ENCODE results near the gene ESRRA. TPM values are rescaled to one million over a fixed set of nuclear protein-coding genes. Genes with fewer than 3 reads are reported as not detected.
"Not testable (repeated sequence)": the region's sequence is repeated elsewhere in the genome, so short reads cannot be mapped to it uniquely, and the experiment has no call there.

The ESRRA gene
- total RNA-seq, 2 experiments from 2014 or later = 32.8 to 35.6 TPM

DNA sequence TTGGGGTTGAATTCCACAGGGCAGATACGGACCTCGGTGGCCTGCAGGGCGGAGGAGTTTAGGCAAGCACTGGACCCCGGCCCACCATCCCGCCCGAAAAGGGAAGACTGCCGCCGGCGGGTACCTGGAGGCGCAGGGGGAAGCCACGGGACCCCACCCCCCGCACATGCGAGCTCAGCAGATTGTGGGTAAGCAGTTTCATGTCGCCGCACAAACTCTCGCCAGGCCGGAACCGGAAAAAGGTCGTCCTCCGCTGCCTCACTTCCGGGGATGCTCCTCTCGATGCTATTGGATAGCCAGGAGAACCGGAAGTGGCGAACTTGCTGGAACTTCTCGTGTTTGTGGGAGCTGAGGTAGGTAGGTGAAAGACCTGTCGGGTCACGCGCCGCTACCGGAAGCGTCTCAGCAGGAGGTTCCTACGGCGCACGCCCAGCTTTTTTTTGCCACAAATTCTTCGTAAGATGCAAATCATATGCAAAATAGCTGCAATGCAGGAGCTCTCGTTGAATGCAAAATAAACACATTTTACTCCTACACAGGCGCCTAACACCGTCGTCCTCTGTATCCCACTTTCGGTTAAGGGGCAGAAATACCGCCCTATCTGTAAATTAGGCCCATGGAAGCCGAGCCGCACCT, 12.1 kb downstream of the ESRRA start, which contains the start of gene TRMT112:
Gene TRMT112, minus strand, starts transcription at position 235 of the 636 bp plus-strand sequence. Its CDS starts 33 bp downstream, at position 202.
- CTCF ChIA-PET = interaction anchor here (0.6 to 5.3 kb wide), 24 partner anchors 10 to 562 kb away, joined by 3 to 97 read pairs (median 6); partner anchors contain the start of genes CATSPERZ, CCDC88B, ESRRA and FERMT3
- intact Hi-C loops (cut with micrococcal nuclease) = loop anchor here (1.0 to 10.0 kb wide), 6 partner anchors 12 to 457 kb away; partner anchors contain the start of genes CCDC88B, ESRRA, FKBP2 and SF1
- Mint-ChIP-seq H3K27me3 (no peaks in the 10 kb centered on the region), H3K4me3 (peak within 1 kb of the TSS; percentile 92), H3K36me3 (peaks cover 35% of the 10 kb centered on the region), H3K4me1 (ENCODE audit: low read depth) (peaks cover 35% of the 10 kb centered on the region), H3K27ac (peak within 1 kb of the TSS; percentile 99), H3K9me3 (no peaks in the 10 kb centered on the region)
- POLR2A ChIA-PET = interaction anchor here (0.6 to 2.8 kb wide), 20 partner anchors 10 to 132 kb away, joined by 3 to 24 read pairs (median 5); partner anchors contain the start of genes BAD, CCDC88B, ESRRA and FERMT3
- peak; percentile 98 for DNase-seq

GRCh38 chr11:64317961-64318765, 12.8 kb downstream of the ESRRA start, which contains the start of gene PRDX5:
Gene PRDX5 (plus strand): TSS chr11:64318121. CDS start chr11:64318216, 95 bp downstream.
- intact Hi-C loops (cut with micrococcal nuclease) = loop anchor here (1.0 to 10.0 kb wide), 6 partner anchors 13 to 457 kb away; partner anchors contain the start of genes CCDC88B, ESRRA, FKBP2 and SF1
- peaks cover 28% of the 10 kb centered on the region for H3K4me1 Mint-ChIP-seq (ENCODE audit: low read depth)
- H3K27ac Mint-ChIP-seq = peak within 1 kb of the TSS; percentile 99
- H3K9me3 Mint-ChIP-seq = no peaks in the 10 kb centered on the region
- peaks cover 34% of the 10 kb centered on the region for H3K36me3 Mint-ChIP-seq
- peak within 1 kb of the TSS; percentile 92 for H3K4me3 Mint-ChIP-seq
- peak; percentile 97 for DNase-seq
- POLR2A ChIA-PET = interaction anchor here (0.6 to 2.8 kb wide), 22 partner anchors 11 to 133 kb away, joined by 3 to 24 read pairs (median 5); partner anchors contain the start of genes BAD, CCDC88B, ESRRA and FERMT3
- H3K27me3 Mint-ChIP-seq = no peaks in the 10 kb centered on the region
- CTCF ChIA-PET = interaction anchor here (0.6 to 5.3 kb wide), 23 partner anchors 9 to 425 kb away, joined by 3 to 97 read pairs (median 7); partner anchors contain the start of genes CATSPERZ, CCDC88B, ESRRA and FERMT3

DNA sequence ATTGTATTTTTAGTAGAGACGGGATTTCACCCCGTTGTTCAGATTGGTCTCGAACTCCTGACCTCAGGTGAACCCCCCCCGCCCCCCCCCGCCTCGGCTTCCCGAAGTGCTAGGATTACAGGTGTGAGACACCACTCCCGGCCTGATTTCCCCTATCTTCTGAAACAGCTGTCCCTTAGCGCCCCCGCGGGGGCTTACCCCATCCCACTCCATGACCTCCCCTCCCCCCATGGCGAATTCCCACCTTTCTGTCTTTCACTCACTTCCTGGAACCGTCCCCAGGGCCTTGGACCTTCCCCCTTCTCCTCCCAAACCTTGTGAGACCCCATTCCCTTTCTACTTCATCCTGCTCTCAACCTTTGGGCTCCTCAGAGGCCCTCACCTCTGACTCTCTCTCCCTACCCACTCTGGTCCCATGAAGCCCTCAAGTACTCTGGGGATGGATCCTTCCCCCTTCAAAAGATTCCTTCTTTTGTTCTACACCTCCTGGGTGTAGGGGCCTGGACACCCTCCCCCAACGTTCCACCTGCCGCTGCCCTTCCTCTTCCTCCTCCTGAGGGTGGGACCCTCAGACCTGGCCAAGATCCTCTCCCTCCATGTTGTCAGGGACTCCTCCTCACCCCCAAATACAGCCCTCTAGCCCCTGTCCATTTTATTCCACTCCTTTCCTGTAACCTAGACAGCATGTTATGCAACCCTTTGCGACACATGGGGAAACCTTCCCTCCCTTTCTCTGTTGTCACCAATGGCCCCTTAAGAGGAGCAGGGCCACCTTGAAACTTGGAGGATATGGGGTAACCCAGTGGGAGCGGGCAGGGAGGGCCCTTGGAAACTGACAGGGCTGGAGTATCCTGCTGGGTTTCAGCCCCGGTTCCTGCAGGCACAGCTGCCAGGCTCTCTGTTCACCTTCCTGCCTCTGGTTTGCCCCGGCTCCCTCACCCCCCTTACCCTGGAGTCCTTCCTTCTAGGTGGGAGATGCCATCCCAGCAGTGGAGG, 13.7 kb downstream of the ESRRA start:
- intact Hi-C loops (cut with micrococcal nuclease) = loop anchor here (10.0 kb wide), 1 partner anchor 456 kb away; the partner anchor contains the start of gene SF1
- DNase-seq = no peak
- peak overlapping the region; percentile 99 for H3K27ac Mint-ChIP-seq
- H3K4me3 Mint-ChIP-seq = peak overlapping the region; percentile 92
- no peaks in the 10 kb centered on the region for H3K9me3 Mint-ChIP-seq
- POLR2A ChIA-PET = interaction anchor here (0.8 to 2.8 kb wide), 2 partner anchors 14 to 113 kb away, joined by 3 to 24 read pairs; partner anchors contain the start of genes ESRRA and FERMT3
- no peaks in the 10 kb centered on the region for H3K27me3 Mint-ChIP-seq
- H3K4me1 Mint-ChIP-seq (ENCODE audit: low read depth) = peaks cover 25% of the 10 kb centered on the region
- CTCF ChIA-PET = interaction anchor here (1.3 to 5.3 kb wide), 5 partner anchors 12 to 36 kb away, joined by 3 to 97 read pairs (median 14); partner anchors contain the start of gene ESRRA
- H3K36me3 Mint-ChIP-seq = peaks cover 33% of the 10 kb centered on the region

GRCh38 chr11:64320556-64320955, 15.2 kb downstream of the ESRRA start:
- H3K9me3 Mint-ChIP-seq = no peaks in the 10 kb centered on the region
- H3K27me3 Mint-ChIP-seq = no peaks in the 10 kb centered on the region
- ChIA-PET POLR2A (no interaction called here), CTCF (interaction anchor here (5.3 kb wide), 1 partner anchor 12 kb away, joined by 97 read pairs; no protein-coding TSS in a partner anchor)
- H3K36me3 Mint-ChIP-seq = peaks cover 24% of the 10 kb centered on the region
- DNase-seq = no peak
- intact Hi-C loops (cut with micrococcal nuclease) = no loop called here
- H3K4me1 Mint-ChIP-seq (ENCODE audit: low read depth) = peaks cover 21% of the 10 kb centered on the region
- H3K27ac Mint-ChIP-seq = no peak overlapping the region
- H3K4me3 Mint-ChIP-seq = no peak overlapping the region

- peaks cover 24% of the 10 kb centered on the region for H3K36me3 Mint-ChIP-seq
- POLR2A ChIA-PET = no interaction called here
- intact Hi-C loops (cut with micrococcal nuclease) = no loop called here
- H3K27ac Mint-ChIP-seq = no peak overlapping the region
- H3K9me3 Mint-ChIP-seq = no peaks in the 10 kb centered on the region
- H3K27me3 Mint-ChIP-seq = no peaks in the 10 kb centered on the region
- H3K4me1 Mint-ChIP-seq (ENCODE audit: low read depth) = peaks cover 21% of the 10 kb centered on the region
- CTCF ChIA-PET = no interaction called here
- DNase-seq = no peak
- H3K4me3 Mint-ChIP-seq = no peak overlapping the region
Measured at GRCh38 chr11:64321026-64321425, 15.7 kb downstream of the ESRRA start.

DNA sequence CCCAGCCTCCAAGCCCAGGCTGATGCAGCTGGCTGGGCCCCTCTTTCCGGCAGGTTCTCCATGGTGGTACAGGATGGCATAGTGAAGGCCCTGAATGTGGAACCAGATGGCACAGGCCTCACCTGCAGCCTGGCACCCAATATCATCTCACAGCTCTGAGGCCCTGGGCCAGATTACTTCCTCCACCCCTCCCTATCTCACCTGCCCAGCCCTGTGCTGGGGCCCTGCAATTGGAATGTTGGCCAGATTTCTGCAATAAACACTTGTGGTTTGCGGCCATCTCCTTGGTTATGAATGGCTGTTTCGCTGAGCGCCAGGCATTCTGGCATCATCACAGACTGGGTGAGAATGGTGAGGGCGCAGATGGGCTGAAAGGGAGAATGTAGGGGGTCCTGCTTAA, 16.2 kb downstream of the ESRRA start:
- DNase-seq = no peak
- ChIA-PET POLR2A (interaction anchor here (1.1 kb wide), 1 partner anchor 10 kb away, joined by 4 read pairs; no protein-coding TSS in a partner anchor), CTCF (no interaction called here)
- H3K27me3 Mint-ChIP-seq = no peaks in the 10 kb centered on the region
- no peaks in the 10 kb centered on the region for H3K9me3 Mint-ChIP-seq
- H3K27ac Mint-ChIP-seq = no peak overlapping the region
- H3K36me3 Mint-ChIP-seq = peaks cover 21% of the 10 kb centered on the region
- H3K4me1 Mint-ChIP-seq (ENCODE audit: low read depth) = peaks cover 16% of the 10 kb centered on the region
- intact Hi-C loops (cut with micrococcal nuclease) = no loop called here
- no peak overlapping the region for H3K4me3 Mint-ChIP-seq

DNA sequence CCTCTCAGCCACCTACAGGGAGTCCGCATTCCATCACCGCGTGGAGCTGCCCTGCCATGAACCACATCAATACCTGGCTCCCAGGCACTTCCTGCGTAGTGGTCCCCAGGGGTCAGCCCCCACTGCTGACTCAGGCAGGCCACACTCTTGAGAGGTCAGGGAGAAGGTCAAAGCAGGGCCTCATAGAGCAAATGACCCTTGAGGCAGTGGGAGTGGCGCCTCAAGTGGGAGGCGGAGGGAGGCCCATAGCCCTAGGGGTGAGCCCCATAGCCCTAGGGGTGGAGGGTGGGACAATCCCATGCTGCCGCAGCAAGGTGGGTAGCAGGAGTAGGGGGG, 17.6 kb downstream of the ESRRA start:
- peaks cover 12% of the 10 kb centered on the region for H3K36me3 Mint-ChIP-seq
- no peak overlapping the region for H3K4me3 Mint-ChIP-seq
- H3K9me3 Mint-ChIP-seq = no peaks in the 10 kb centered on the region
- ChIA-PET POLR2A (interaction anchor here (1.1 kb wide), 1 partner anchor 8 kb away, joined by 4 read pairs; no protein-coding TSS in a partner anchor), CTCF (no interaction called here)
- intact Hi-C loops (cut with micrococcal nuclease) = no loop called here
- H3K27me3 Mint-ChIP-seq = no peaks in the 10 kb centered on the region
- DNase-seq = no peak
- H3K4me1 Mint-ChIP-seq (ENCODE audit: low read depth) = peaks cover 12% of the 10 kb centered on the region
- no peak overlapping the region for H3K27ac Mint-ChIP-seq

DNA sequence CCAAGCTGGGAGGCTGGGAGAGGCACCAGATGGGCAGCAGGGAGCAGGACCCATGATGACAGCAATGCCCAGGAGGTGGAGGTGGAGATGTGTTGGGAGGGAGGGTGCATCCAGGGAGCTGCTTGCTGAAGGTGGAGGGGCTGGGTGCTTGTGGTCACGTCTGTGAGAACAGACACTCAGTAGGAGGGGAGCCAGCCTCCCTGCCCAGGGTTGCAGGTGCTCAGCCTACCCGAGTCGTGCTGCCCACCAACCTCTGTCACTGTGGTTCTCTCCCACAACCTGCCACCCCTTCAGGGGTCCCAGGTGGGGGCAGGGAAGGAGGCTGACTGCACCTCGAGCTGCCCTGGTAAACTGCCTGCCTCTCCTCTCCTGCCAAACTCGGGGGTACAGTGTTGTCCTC, 18.0 kb downstream of the ESRRA start:
- CTCF ChIA-PET = interaction anchor here (1.0 kb wide), 1 partner anchor 8 kb away, joined by 4 read pairs; no protein-coding TSS in a partner anchor
- no peak for DNase-seq
- intact Hi-C loops (cut with micrococcal nuclease) = no loop called here
- no peaks in the 10 kb centered on the region for H3K9me3 Mint-ChIP-seq
- peaks cover 9% of the 10 kb centered on the region for H3K36me3 Mint-ChIP-seq
- H3K4me3 Mint-ChIP-seq = no peak overlapping the region
- peaks cover 12% of the 10 kb centered on the region for H3K4me1 Mint-ChIP-seq (ENCODE audit: low read depth)
- no peak overlapping the region for H3K27ac Mint-ChIP-seq
- H3K27me3 Mint-ChIP-seq = no peaks in the 10 kb centered on the region
- POLR2A ChIA-PET = no interaction called here

GRCh38 chr11:64323984-64324383, 18.7 kb downstream of the ESRRA start:
- H3K4me3 Mint-ChIP-seq; DNase-seq; H3K27me3 Mint-ChIP-seq; H3K36me3 Mint-ChIP-seq; intact Hi-C loops (cut with micrococcal nuclease); H3K27ac Mint-ChIP-seq; POLR2A ChIA-PET; H3K9me3 Mint-ChIP-seq; H3K4me1 Mint-ChIP-seq (ENCODE audit: low read depth): not testable (repeated sequence)
- CTCF ChIA-PET = interaction anchor here (1.0 kb wide), 1 partner anchor 8 kb away, joined by 4 read pairs; no protein-coding TSS in a partner anchor

GRCh38 chr11:64324692-64325469, 19.6 kb downstream of the ESRRA start:
- DNase-seq = no peak
- POLR2A ChIA-PET = interaction anchor here (0.6 kb wide), 1 partner anchor 15 kb away, joined by 3 read pairs; no protein-coding TSS in a partner anchor
- peaks cover 2% of the 10 kb centered on the region for H3K4me1 Mint-ChIP-seq (ENCODE audit: low read depth)
- no peak overlapping the region for H3K27ac Mint-ChIP-seq
- peaks cover 9% of the 10 kb centered on the region for H3K36me3 Mint-ChIP-seq
- intact Hi-C loops (cut with micrococcal nuclease) = no loop called here
- no peaks in the 10 kb centered on the region for H3K9me3 Mint-ChIP-seq
- CTCF ChIA-PET = interaction anchor here (1.3 kb wide), 1 partner anchor 20 kb away, joined by 3 read pairs; no protein-coding TSS in a partner anchor
- no peaks in the 10 kb centered on the region for H3K27me3 Mint-ChIP-seq
- H3K4me3 Mint-ChIP-seq = no peak overlapping the region

Data from activated CD4-positive, alpha-beta memory T cell treated with anti-CD3 and anti-CD28 coated beads for 36 hours (primary cell).